GM18511 (cell line): ENCODE measurements around the gene RPL15.

Experiments used
- ATAC-seq: cut with Tn5 transposase; IDR thresholded peaks from one replicate; pipeline ENCODE4 v1.9.1; 2021; ENCODE audit warnings: mild to moderate bottlenecking, moderate library complexity; ENCODE audit not compliant: unreplicated experiment

RPL15 gene

GRCh38 chr3:23926246-23926645, 9.3 kb downstream of the RPL15 start:
- ATAC-seq, result no peak

- no peak for ATAC-seq
Observed at GRCh38 chr3:23926736-23927135, 9.8 kb downstream of the RPL15 start.

- ATAC-seq, result no peak
Observed at GRCh38 chr3:23928524-23928923, 11.6 kb downstream of the RPL15 start.

GRCh38 chr3:23931597-23931996, 14.7 kb downstream of the RPL15 start:
- ATAC-seq, result no peak

- no peak for ATAC-seq
Observed at GRCh38 chr3:23932571-23932970, 15.6 kb downstream of the RPL15 start.

- ATAC-seq, result no peak
Observed at GRCh38 chr3:23934253-23934652, 17.3 kb downstream of the RPL15 start.

- no peak for ATAC-seq
Observed at GRCh38 chr3:23937296-23937695, 20.4 kb downstream of the RPL15 start.

- no peak for ATAC-seq
Observed at GRCh38 chr3:23938688-23939087, 21.8 kb downstream of the RPL15 start.

- ATAC-seq, result no peak
Observed at GRCh38 chr3:23940775-23941174, 23.8 kb downstream of the RPL15 start.

GRCh38 chr3:23941440-23941839, 24.5 kb downstream of the RPL15 start:
- ATAC-seq, result no peak

- no peak for ATAC-seq
Observed at GRCh38 chr3:23942546-23942945, 25.6 kb downstream of the RPL15 start.

- ATAC-seq, result no peak
Observed at GRCh38 chr3:23944007-23944783, 27.3 kb downstream of the RPL15 start.

- ATAC-seq, result peak; percentile 59
Observed at GRCh38 chr3:23944861-23945662, 28.1 kb downstream of the RPL15 start, which contains the start of gene NR1D2. Gene NR1D2, plus strand, starts transcription at chr3:23945286. Its CDS starts 293 bp downstream, at chr3:23945579.

- no peak for ATAC-seq
Observed at GRCh38 chr3:23945663-23945912, 28.7 kb downstream of the RPL15 start.

GRCh38 chr3:23945913-23946687, 29.2 kb downstream of the RPL15 start:
- ATAC-seq, result peak; percentile 77

GRCh38 chr3:23948761-23949160, 31.8 kb downstream of the RPL15 start:
- ATAC-seq, result no peak

- peak; percentile 27 for ATAC-seq
Observed at GRCh38 chr3:23949784-23950183, 32.9 kb downstream of the RPL15 start.

GRCh38 chr3:23950293-23950692, 33.4 kb downstream of the RPL15 start:
- ATAC-seq, result peak; percentile 43

- peak; percentile 48 for ATAC-seq
Observed at GRCh38 chr3:23952646-23953045, 35.7 kb downstream of the RPL15 start.

GRCh38 chr3:23953523-23953922, 36.6 kb downstream of the RPL15 start:
- no peak for ATAC-seq

GRCh38 chr3:23954144-23954543, 37.2 kb downstream of the RPL15 start:
- no peak for ATAC-seq

- ATAC-seq, result no peak
Observed at GRCh38 chr3:23956701-23957100, 39.8 kb downstream of the RPL15 start.
